SK-N-SH treated with all-trans-retinoic acid at 6 μM for 48 hours (cell line): Measurements from ENCODE around the gene ERG.

ENCODE experiments used
- TSHZ2 ChIP-seq: fragments of 250-450 bp; sonication (Bioruptor Pico); IDR thresholded peaks from 2 replicates; pipeline ENCODE4 v1.5.0; 2020; ENCODE audit warnings: mild to moderate bottlenecking, moderate library complexity
- TF ChIP-seq, protein P1 (sequence below): fragments of 250-450 bp; sonication (Bioruptor Pico); IDR thresholded peaks from 2 replicates; pipeline ENCODE4 v1.8.0; 2020; ENCODE audit warnings: mild to moderate bottlenecking, moderate library complexity, borderline replicate concordance

GRCh38 chr21:38388647-38389353 is 109.5 kb downstream of the ERG start:
- no peak for TF ChIP-seq TSHZ2 (CRISPR knock-in tag)
- TF ChIP-seq, protein P1, sequence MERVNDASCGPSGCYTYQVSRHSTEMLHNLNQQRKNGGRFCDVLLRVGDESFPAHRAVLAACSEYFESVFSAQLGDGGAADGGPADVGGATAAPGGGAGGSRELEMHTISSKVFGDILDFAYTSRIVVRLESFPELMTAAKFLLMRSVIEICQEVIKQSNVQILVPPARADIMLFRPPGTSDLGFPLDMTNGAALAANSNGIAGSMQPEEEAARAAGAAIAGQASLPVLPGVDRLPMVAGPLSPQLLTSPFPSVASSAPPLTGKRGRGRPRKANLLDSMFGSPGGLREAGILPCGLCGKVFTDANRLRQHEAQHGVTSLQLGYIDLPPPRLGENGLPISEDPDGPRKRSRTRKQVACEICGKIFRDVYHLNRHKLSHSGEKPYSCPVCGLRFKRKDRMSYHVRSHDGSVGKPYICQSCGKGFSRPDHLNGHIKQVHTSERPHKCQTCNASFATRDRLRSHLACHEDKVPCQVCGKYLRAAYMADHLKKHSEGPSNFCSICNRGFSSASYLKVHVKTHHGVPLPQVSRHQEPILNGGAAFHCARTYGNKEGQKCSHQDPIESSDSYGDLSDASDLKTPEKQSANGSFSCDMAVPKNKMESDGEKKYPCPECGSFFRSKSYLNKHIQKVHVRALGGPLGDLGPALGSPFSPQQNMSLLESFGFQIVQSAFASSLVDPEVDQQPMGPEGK (CRISPR knock-in tag), result no peak
